22Rv1 (cell line): Measurements from ENCODE around the gene CALML3.

Source experiments
- H3K27ac ChIP-seq: fragments of 450-650 bp; 2 replicates; pipeline ENCODE4 v1.5.1; 2017
- CTCF ChIP-seq: fragments of 450-650 bp; IDR thresholded peaks from 2 replicates; pipeline ENCODE4 v1.5.1; 2017; ENCODE audit warnings: mild to moderate bottlenecking
- ZFX ChIP-seq: fragments of 450-650 bp; IDR thresholded peaks from 2 replicates; pipeline ENCODE4 v1.6.1; 2017; ENCODE audit warnings: antibody characterized with exemption, borderline replicate concordance

Gene CALML3

GRCh38 chr10:5499493-5500140 lies 25.1 kb upstream of the CALML3 start, which contains the start of gene CALML5:
CALML5 (minus strand) TSS chr10:5499570; CDS start chr10:5499438, 132 bp downstream.
- TF ChIP-seq ZFX (no peak), CTCF (no peak)

GRCh38 chr10:5500162-5500670 lies 24.5 kb upstream of the CALML3 start:
- no peak for TF ChIP-seq ZFX
- no peak overlapping the region for H3K27ac ChIP-seq

More at GRCh38 chr10:5499493-5500140, 25.1 kb upstream of the CALML3 start, which contains the start of gene CALML5:
- no peak within 1 kb of the TSS for H3K27ac ChIP-seq

- no peak for TF ChIP-seq CTCF
- TF ChIP-seq ZFX: no peak
- no peak overlapping the region for H3K27ac ChIP-seq
Observed at GRCh38 chr10:5500910-5501309, 23.9 kb upstream of the CALML3 start.

GRCh38 chr10:5502061-5502521 lies 22.7 kb upstream of the CALML3 start:
- no peak overlapping the region for H3K27ac ChIP-seq
- no peak for TF ChIP-seq ZFX
- no peak for TF ChIP-seq CTCF

- TF ChIP-seq CTCF (no peak), ZFX (no peak)
- peak overlapping the region; percentile 50 for H3K27ac ChIP-seq
Observed at GRCh38 chr10:5502571-5503476, 21.9 kb upstream of the CALML3 start.

GRCh38 chr10:5503477-5503835 lies 21.3 kb upstream of the CALML3 start:
- TF ChIP-seq CTCF: no peak
- TF ChIP-seq ZFX: no peak
- peak overlapping the region; percentile 50 for H3K27ac ChIP-seq

GRCh38 chr10:5504146-5505072 lies 20.4 kb upstream of the CALML3 start:
- no peak for TF ChIP-seq CTCF
- no peak for TF ChIP-seq ZFX
- no peak overlapping the region for H3K27ac ChIP-seq
